K562 (cell line): ENCODE measurements around the gene TINCR. TPM values are rescaled to one million over a fixed set of nuclear protein-coding genes. Genes with fewer than 3 reads are reported as not detected.

Source experiments
- ATAC-seq: fragments of 200-7000 bp; cut with Tn5 transposase; 3 replicates; pipeline ENCODE4 v1.9.1; 2020; ENCODE audit warnings: moderate library complexity
- BruUV-seq: library from RNA; stranded (reverse); fragments of 400-500 nt; replicated peaks from 2 replicates; lab custom pipeline; 2021; lab: Mats Ljungman, UMichigan
- CTCF ChIA-PET: fragments of 300-600 bp; formaldehyde crosslinking; extraction: SDS; loops from one replicate; lab custom pipeline; 2021; ENCODE audit warnings: low intra/inter-chr PET ratio; lab: Yijun Ruan, JAX
- POLR2A ChIA-PET: fragments of 300-600, 350-650 bp; sonication (Branson Sonifier 250); formaldehyde crosslinking; extraction: SDS; loops from one replicate; lab custom pipeline; 2021; ENCODE audit warnings: antibody characterized with exemption, inconsistent platforms; lab: Yijun Ruan, JAX
- DNase-seq, 4 experiments: peaks; one replicate each; pipeline versions ENCODE4 v3.0.0 to v3.0.0-alpha.2; 2011 to 2018; ENCODE audit warnings: low spot score in 3 of 4, mixed read lengths in 3 of 4; ENCODE audit errors: extremely low read depth in 1 of 4
- FAIRE-seq: peaks from 2 replicates; lab custom pipeline; 2011; peaks lifted over from hg19 to GRCh38; lab: Jason Lieb, UNC
- H2AFZ ChIP-seq: 2 replicates; pipeline ENCODE4 v1.6.0; 2011; ENCODE audit warnings: low read depth, low read length, control low read depth, inconsistent platforms
- H3K27ac ChIP-seq: fragments of 200-600 bp; 3 replicates; pipeline ENCODE4 v1.8.0; 2011; ENCODE audit warnings: low read depth, mild to moderate bottlenecking, control low read depth, inconsistent platforms, low read length, moderate library complexity, mixed read lengths; ENCODE audit errors: extremely low read depth
- H3K27me3 ChIP-seq, 2 experiments: fragments of 300-600 bp in 1 of 2; 2 replicates in 1 of 2; 3 replicates in 1 of 2; pipeline versions ENCODE4 v1.6.0 to v1.8.0; 2011; ENCODE audit warnings: inconsistent platforms in 2 of 2, low read length in 2 of 2, mild to moderate bottlenecking in 1 of 2, mixed read lengths in 1 of 2, moderate library complexity in 1 of 2; ENCODE audit not compliant: control insufficient read depth in 2 of 2, insufficient read depth in 2 of 2
- H3K36me3 ChIP-seq: fragments of 300-600 bp; 3 replicates; pipeline ENCODE4 v1.8.0; 2011; ENCODE audit warnings: mild to moderate bottlenecking, low read length, inconsistent platforms; ENCODE audit not compliant: control insufficient read depth, insufficient read depth
- H3K4me1 ChIP-seq, 2 experiments: fragments of 200-600 bp in 1 of 2; replicated peaks in 1 of 2; 2 replicates in 1 of 2; 3 replicates in 1 of 2; pipeline versions ENCODE4 v1.5.1 to v1.8.0; 2011; ENCODE audit warnings: inconsistent platforms in 2 of 2, low read length in 2 of 2, mild to moderate bottlenecking in 1 of 2, mixed read lengths in 1 of 2, moderate library complexity in 1 of 2; ENCODE audit not compliant: control insufficient read depth in 2 of 2, insufficient read depth in 2 of 2
- H3K4me2 ChIP-seq: 2 replicates; pipeline ENCODE4 v1.6.1; 2011; ENCODE audit warnings: low read length, control low read depth, inconsistent platforms, mixed read lengths; ENCODE audit not compliant: insufficient read depth
- H3K4me3 ChIP-seq: fragments of 200-600 bp; sonication (generic), shearing (Covaris generic); 2 replicates; pipeline ENCODE4 v1.5.1; 2016; ENCODE audit warnings: control low read depth, inconsistent platforms
- H3K79me2 ChIP-seq: fragments of 200-600 bp; 3 replicates; pipeline ENCODE4 v1.8.0; 2011; ENCODE audit warnings: low read length, inconsistent platforms; ENCODE audit not compliant: control insufficient read depth, insufficient read depth
- H3K9ac ChIP-seq, 2 experiments: 2 replicates each; pipeline versions ENCODE4 v1.6.0 to v1.6.1; 2011; ENCODE audit warnings: low read depth in 2 of 2, low read length in 2 of 2, control low read depth in 1 of 2, inconsistent platforms in 1 of 2, mild to moderate bottlenecking in 1 of 2, mixed read lengths in 1 of 2; ENCODE audit not compliant: insufficient read depth in 1 of 2
- H3K9me1 ChIP-seq: one replicate; pipeline ENCODE4 v1.6.0; 2011; ENCODE audit warnings: inconsistent platforms, mild to moderate bottlenecking, low read length, moderate library complexity; ENCODE audit not compliant: control insufficient read depth, insufficient read depth
- H3K9me3 ChIP-seq: replicated peaks from 2 replicates; pipeline ENCODE4 v1.5.1; 2011; ENCODE audit warnings: low read depth, low read length, inconsistent platforms; ENCODE audit not compliant: control insufficient read depth, insufficient read depth
- H4K20me1 ChIP-seq: replicated peaks from 2 replicates; pipeline ENCODE4 v1.6.1; 2011; ENCODE audit warnings: low read length, inconsistent platforms, mixed read lengths; ENCODE audit not compliant: control insufficient read depth, insufficient read depth
- CEBPG ChIP-seq, 3 experiments: fragments of 200-800 bp in 1 of 3; sonication (Bioruptor generic) in 1 of 3; sonication (generic) in 1 of 3; formaldehyde crosslinking in 1 of 3; IDR thresholded peaks in 2 of 3; conservative IDR thresholded peaks in 1 of 3; 2 replicates each; pipeline versions ENCODE4 v1.6.1 to v1.8.0; 2016 to 2022; ENCODE audit warnings: missing compliant biosample characterization in 2 of 3, missing genetic modification characterization in 2 of 3, mild to moderate bottlenecking in 1 of 3, missing genetic modification reagents in 1 of 3
- CREM ChIP-seq: IDR thresholded peaks from 2 replicates; pipeline ENCODE4 v1.6.1; 2014; ENCODE audit warnings: antibody characterized with exemption, low read depth
- MEF2A ChIP-seq: IDR thresholded peaks from 2 replicates; pipeline ENCODE4 v1.6.1; 2011; ENCODE audit warnings: low read depth, mild to moderate bottlenecking, low read length, moderate library complexity; ENCODE audit not compliant: control insufficient read depth
- NONO ChIP-seq, 2 experiments: fragments of 200-400 bp in 1 of 2; fragments of 450-650 bp in 1 of 2; formaldehyde crosslinking in 1 of 2; IDR thresholded peaks; 2 replicates each; pipeline ENCODE4 v1.6.1; 2017; ENCODE audit warnings: low read depth in 2 of 2, mild to moderate bottlenecking in 2 of 2, moderate library complexity in 2 of 2, low read length in 1 of 2
- POLR2A ChIP-seq: fragments of 450-650 bp; conservative IDR thresholded peaks from 2 replicates; pipeline ENCODE4 v1.6.1; 2016
- RAD51 ChIP-seq: fragments of 450-650 bp; IDR thresholded peaks from 2 replicates; pipeline ENCODE4 v1.7.1; 2016; ENCODE audit warnings: low read depth, mild to moderate bottlenecking, borderline replicate concordance
- ZNF197 ChIP-seq: fragments of 200-800 bp; sonication (Bioruptor generic); IDR thresholded peaks from 2 replicates; pipeline ENCODE4 v1.6.1; 2016; ENCODE audit warnings: low read depth, missing genetic modification characterization, missing compliant biosample characterization
- WGBS: fragments of 100-300 bp; shearing (Covaris generic); methylation state at CpG from one replicate; pipeline ENCODE4 v1.1.6; 2016; ENCODE audit warnings: low coverage, mixed read lengths; ENCODE audit not compliant: insufficient coverage; ENCODE audit errors: missing lambda C conversion rate; 5-methylcytosine and 5-hydroxymethylcytosine counted together
- in situ Hi-C: fragments of 300-500 bp; cut with MboI; formaldehyde crosslinking; loops from 4 replicates; pipeline ENCODE4 v1.15.0; 2018; ENCODE audit warnings: inconsistent platforms, mixed read lengths
- intact Hi-C: fragments of 100-400 bp; cut with micrococcal nuclease; formaldehyde crosslinking; loops from 2 replicates; pipeline ENCODE4 v1.14.2; 2022
- polyA plus RNA-seq, 8 experiments: library from polyadenylated mRNA; depleted of rRNA in 4 of 8; stranded (reverse) in 5 of 8; unstranded in 3 of 8; fragments of >200 nt; fragmentation: Nextera tagmentation in 2 of 8; fragmentation: Illumina TruSeq in 1 of 8; extraction: Ambion mirVana in 2 of 8; extraction: Trizol in 1 of 8; gene quantifications; 2 replicates each; pipeline versions ENCODE4 v1.2.1 to v1.2.3, GENCODE V29; 2011 to 2014; ENCODE audit warnings: inconsistent platforms in 1 of 8, missing spikeins in 1 of 8
- total RNA-seq, 7 experiments: library from RNA; depleted of rRNA in 6 of 7; stranded (reverse); fragments of >200 nt in 6 of 7; fragmentation: Illumina TruSeq in 2 of 7; extraction: Trizol in 2 of 7; gene quantifications; 2 replicates each; pipeline versions ENCODE4 v1.2.1 to v1.2.3, GENCODE V29; 2011 to 2021; ENCODE audit warnings: low replicate concordance in 1 of 7
- TF ChIP-seq, protein P1 (sequence below), 2 experiments: fragments of 450-650 bp in 1 of 2; sonication (generic) in 1 of 2; formaldehyde crosslinking in 1 of 2; IDR thresholded peaks in 1 of 2; conservative IDR thresholded peaks in 1 of 2; 2 replicates each; pipeline versions ENCODE4 v1.6.1 to v1.8.1; 2016 to 2023; ENCODE audit warnings: mild to moderate bottlenecking in 2 of 2, moderate library complexity in 2 of 2, inconsistent platforms in 1 of 2, missing genetic modification reagents in 1 of 2
- TF ChIP-seq, protein P2 (sequence below), 2 experiments: fragments of 450-650 bp; IDR thresholded peaks; 2 replicates each; pipeline ENCODE4 v1.6.1; 2018; ENCODE audit warnings: mild to moderate bottlenecking in 2 of 2, low read depth in 1 of 2; ENCODE audit not compliant: partially characterized antibody in 2 of 2

Gene TINCR
- total and polyA plus RNA-seq, 9 of the 15 experiments (the other 6 are each of a cell fraction or from before 2014, with no cell fraction given), result 0.03 to 0.24 (median 0.09) TPM; not detected in 1

DNA sequence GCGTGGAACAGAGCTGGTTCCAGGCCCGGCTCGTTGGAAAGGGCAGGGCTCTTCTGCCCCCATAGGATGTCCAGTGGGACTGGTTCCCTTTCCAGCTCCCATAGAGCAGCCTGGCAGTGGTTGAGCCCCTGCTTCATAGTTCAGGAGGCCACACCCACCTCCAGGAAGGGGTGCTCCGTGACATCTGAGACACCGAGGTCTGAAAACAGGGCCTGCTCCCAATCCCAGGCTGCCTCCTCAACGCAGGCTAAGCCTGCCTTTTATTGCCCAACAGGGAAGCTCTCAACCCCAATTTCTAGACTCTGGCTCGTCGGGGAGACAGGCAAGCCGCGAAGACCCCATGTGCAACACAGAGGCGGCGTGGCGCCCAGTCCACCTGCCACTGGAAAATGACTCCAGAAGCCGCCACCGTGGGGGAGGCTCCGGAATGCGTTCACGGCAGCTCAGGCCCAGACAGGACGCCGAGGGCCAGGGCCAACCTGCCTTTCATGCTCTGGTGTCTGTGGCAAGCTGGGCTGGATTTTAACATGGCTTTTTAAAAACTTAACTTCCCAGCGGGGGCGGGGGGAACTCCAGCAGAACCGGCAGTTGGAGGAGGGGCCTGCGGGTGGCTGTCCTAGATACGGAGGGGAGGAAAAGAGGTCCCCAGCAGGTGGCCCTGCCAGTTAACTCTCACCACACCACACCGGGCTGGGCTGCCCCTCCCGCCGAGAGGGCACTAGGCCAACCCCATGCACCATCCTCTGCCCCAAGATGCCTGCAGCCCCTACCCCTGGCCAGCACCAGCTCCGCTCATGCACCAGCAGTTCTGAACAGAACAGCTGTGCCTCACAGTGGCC is 17.9 kb upstream of the TINCR start:
- peak overlapping the region; percentile 40 for H3K4me2 ChIP-seq
- H3K27ac ChIP-seq, result peak overlapping the region; percentile 85
- no peaks in the 10 kb centered on the region for H3K9me3 ChIP-seq
- in situ Hi-C loops (no loop called here), intact Hi-C loops (no loop called here)
- ChIA-PET POLR2A (interaction anchor here (0.6 to 1.5 kb wide), 9 partner anchors 12 to 82 kb away, joined by 3 to 7 read pairs (median 3); partner anchors contain the start of genes SAFB and SAFB2), CTCF (no interaction called here)
- ATAC-seq (peak; percentile 93), FAIRE-seq (peak; percentile 76), DNase-seq (peak; percentile 81 to 84 (median 84))
- H3K4me1 ChIP-seq, result peaks cover 14 to 39% of the 10 kb centered on the region in 2 experiments
- no peaks in the 10 kb centered on the region; the same call in 1 of the 2 replicates for H4K20me1 ChIP-seq
- H3K27me3 ChIP-seq, result no peaks in the 10 kb centered on the region
- peak overlapping the region; percentile 58 for H2AFZ ChIP-seq
- peak overlapping the region; percentile 10; the same call in 1 of the 2 replicates for H3K4me3 ChIP-seq
- H3K9me1 ChIP-seq, result no peaks in the 10 kb centered on the region
- H3K36me3 ChIP-seq, result peaks cover 77% of the 10 kb centered on the region; the same call in 2 of the 3 replicates
- BruUV-seq, result no TSS peak
- H3K79me2 ChIP-seq, result peaks cover 3% of the 10 kb centered on the region; the same call in 2 of the 3 replicates
- WGBS, result 21% methylated on average over 18 of the region's 29 CpGs
- peak overlapping the region; percentile 52 to 87 for H3K9ac ChIP-seq
- TF ChIP-seq NONO (IDR thresholded peaks at IDR 0.05; ENCODE audit: low read depth in 2 of 2, low read length in 1 of 2) (no peak), POLR2A (peak; percentile 57), CEBPG (CRISPR knock-in tag; IDR thresholded peaks at IDR 0.05) (peak; percentile 21; the same call in 1 of the 2 replicates), CEBPG (tag; conservative IDR thresholded peaks at IDR 0.05 in 1 of 2, IDR thresholded peaks at IDR 0.05 in 1 of 2) (no peak), RAD51 (no peak), CREM (no peak), MEF2A (no peak), ZNF197 (no peak)
- TF ChIP-seq, protein P1, sequence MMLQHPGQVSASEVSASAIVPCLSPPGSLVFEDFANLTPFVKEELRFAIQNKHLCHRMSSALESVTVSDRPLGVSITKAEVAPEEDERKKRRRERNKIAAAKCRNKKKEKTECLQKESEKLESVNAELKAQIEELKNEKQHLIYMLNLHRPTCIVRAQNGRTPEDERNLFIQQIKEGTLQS (IDR thresholded peaks at IDR 0.05), result no peak
- TF ChIP-seq, protein P1 (CRISPR knock-in tag; conservative IDR thresholded peaks at IDR 0.05), result no peak
- TF ChIP-seq, protein P2, sequence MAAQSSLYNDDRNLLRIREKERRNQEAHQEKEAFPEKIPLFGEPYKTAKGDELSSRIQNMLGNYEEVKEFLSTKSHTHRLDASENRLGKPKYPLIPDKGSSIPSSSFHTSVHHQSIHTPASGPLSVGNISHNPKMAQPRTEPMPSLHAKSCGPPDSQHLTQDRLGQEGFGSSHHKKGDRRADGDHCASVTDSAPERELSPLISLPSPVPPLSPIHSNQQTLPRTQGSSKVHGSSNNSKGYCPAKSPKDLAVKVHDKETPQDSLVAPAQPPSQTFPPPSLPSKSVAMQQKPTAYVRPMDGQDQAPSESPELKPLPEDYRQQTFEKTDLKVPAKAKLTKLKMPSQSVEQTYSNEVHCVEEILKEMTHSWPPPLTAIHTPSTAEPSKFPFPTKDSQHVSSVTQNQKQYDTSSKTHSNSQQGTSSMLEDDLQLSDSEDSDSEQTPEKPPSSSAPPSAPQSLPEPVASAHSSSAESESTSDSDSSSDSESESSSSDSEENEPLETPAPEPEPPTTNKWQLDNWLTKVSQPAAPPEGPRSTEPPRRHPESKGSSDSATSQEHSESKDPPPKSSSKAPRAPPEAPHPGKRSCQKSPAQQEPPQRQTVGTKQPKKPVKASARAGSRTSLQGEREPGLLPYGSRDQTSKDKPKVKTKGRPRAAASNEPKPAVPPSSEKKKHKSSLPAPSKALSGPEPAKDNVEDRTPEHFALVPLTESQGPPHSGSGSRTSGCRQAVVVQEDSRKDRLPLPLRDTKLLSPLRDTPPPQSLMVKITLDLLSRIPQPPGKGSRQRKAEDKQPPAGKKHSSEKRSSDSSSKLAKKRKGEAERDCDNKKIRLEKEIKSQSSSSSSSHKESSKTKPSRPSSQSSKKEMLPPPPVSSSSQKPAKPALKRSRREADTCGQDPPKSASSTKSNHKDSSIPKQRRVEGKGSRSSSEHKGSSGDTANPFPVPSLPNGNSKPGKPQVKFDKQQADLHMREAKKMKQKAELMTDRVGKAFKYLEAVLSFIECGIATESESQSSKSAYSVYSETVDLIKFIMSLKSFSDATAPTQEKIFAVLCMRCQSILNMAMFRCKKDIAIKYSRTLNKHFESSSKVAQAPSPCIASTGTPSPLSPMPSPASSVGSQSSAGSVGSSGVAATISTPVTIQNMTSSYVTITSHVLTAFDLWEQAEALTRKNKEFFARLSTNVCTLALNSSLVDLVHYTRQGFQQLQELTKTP (IDR thresholded peaks at IDR 0.05; ENCODE audit: low read depth in 1 of 2, partially characterized antibody in 2 of 2), result no peak
